H1 (cell line): ENCODE measurements around the gene ZCCHC12. TPM values are rescaled to one million over a fixed set of nuclear protein-coding genes. Genes with fewer than 3 reads are reported as not detected.

Source experiments
- CTCF ChIA-PET: fragments of 300-600 bp; sonication (Branson Sonifier 250); formaldehyde crosslinking; loops from one replicate; lab custom pipeline; 2021; ENCODE audit not compliant: partially characterized antibody; lab: Charles Lee
- POLR2A ChIA-PET: fragments of 300-600 bp; sonication (Branson Sonifier 250); formaldehyde crosslinking; loops from one replicate; lab custom pipeline; 2021; ENCODE audit warnings: inconsistent platforms; ENCODE audit not compliant: partially characterized antibody; lab: Charles Lee
- DNase-seq, 2 experiments: peaks; one replicate each; pipeline versions ENCODE4 v3.0.0 to v3.0.0-alpha.2; 2010 to 2022; ENCODE audit warnings: low spot score in 2 of 2, low read depth in 1 of 2, mixed read lengths in 1 of 2
- FAIRE-seq: peaks from 2 replicates; lab custom pipeline; 2011; peaks lifted over from hg19 to GRCh38; lab: Jason Lieb, UNC
- H2AFZ ChIP-seq: 2 replicates; pipeline ENCODE4 v1.8.1; 2012; ENCODE audit warnings: low read length, inconsistent platforms
- H2AK5ac ChIP-seq: 2 replicates; pipeline ENCODE4 v1.6.1; 2013; ENCODE audit warnings: low read depth, low read length
- H2BK120ac ChIP-seq: replicated peaks from 2 replicates; pipeline ENCODE3; 2013; ENCODE audit warnings: low read depth, low read length, inconsistent platforms
- H2BK12ac ChIP-seq: 2 replicates; pipeline ENCODE4 v1.6.1; 2013; ENCODE audit warnings: low read depth, low read length
- H2BK15ac ChIP-seq: 2 replicates; pipeline ENCODE4 v1.6.1; 2013; ENCODE audit warnings: low read length
- H2BK20ac ChIP-seq: 2 replicates; pipeline ENCODE4 v1.6.1; 2013; ENCODE audit warnings: low read length
- H2BK5ac ChIP-seq: 2 replicates; pipeline ENCODE4 v1.6.1; 2013; ENCODE audit warnings: low read depth, low read length
- H3K14ac ChIP-seq: 2 replicates; pipeline ENCODE4 v1.6.1; 2013; ENCODE audit warnings: inconsistent platforms; ENCODE audit not compliant: insufficient read length
- H3K18ac ChIP-seq: 2 replicates; pipeline ENCODE4 v1.6.1; 2013; ENCODE audit warnings: low read length; ENCODE audit errors: extremely low read depth
- H3K23ac ChIP-seq: 2 replicates; pipeline ENCODE4 v1.6.1; 2013; ENCODE audit warnings: inconsistent platforms; ENCODE audit not compliant: insufficient read length
- H3K23me2 ChIP-seq: 2 replicates; pipeline ENCODE4 v1.6.1; 2013; ENCODE audit warnings: low read depth, low read length
- H3K27ac ChIP-seq: 2 replicates; pipeline ENCODE4 v1.6.1; 2011; ENCODE audit warnings: low read depth, low read length, inconsistent platforms
- H3K27me3 ChIP-seq, 4 experiments: replicated peaks in 1 of 4; 1 replicate in 1 of 4; 2 replicates in 3 of 4; pipeline versions ENCODE4 v1.6.1 to v1.8.1; 2011 to 2013; ENCODE audit warnings: low read length in 3 of 4, mild to moderate bottlenecking in 3 of 4, inconsistent platforms in 2 of 4, mixed read lengths in 2 of 4, moderate library complexity in 1 of 4; ENCODE audit not compliant: control insufficient read depth in 3 of 4, insufficient read depth in 3 of 4; ENCODE audit errors: extremely low read depth in 1 of 4
- H3K36me3 ChIP-seq, 4 experiments: 2 replicates each; pipeline versions ENCODE4 v1.6.1 to v1.8.1; 2011 to 2013; ENCODE audit warnings: mild to moderate bottlenecking in 4 of 4, low read length in 3 of 4, moderate library complexity in 2 of 4, control low read depth in 1 of 4, inconsistent platforms in 1 of 4; ENCODE audit not compliant: insufficient read depth in 4 of 4, control insufficient read depth in 2 of 4
- H3K4ac ChIP-seq: replicated peaks from 2 replicates; pipeline ENCODE3; 2013; ENCODE audit warnings: low read length, low read depth, mixed read lengths, inconsistent platforms; ENCODE audit not compliant: insufficient read length
- H3K4me1 ChIP-seq, 4 experiments: replicated peaks in 1 of 4; 1 replicate in 1 of 4; 2 replicates in 3 of 4; pipeline versions ENCODE4 v1.6.1 to v1.8.1; 2011 to 2013; ENCODE audit warnings: low read length in 3 of 4, inconsistent platforms in 2 of 4, mixed read lengths in 1 of 4; ENCODE audit not compliant: insufficient read depth in 4 of 4, control insufficient read depth in 3 of 4
- H3K4me2 ChIP-seq, 2 experiments: 2 replicates each; pipeline versions ENCODE4 v1.6.1 to v1.8.1; 2011 to 2013; ENCODE audit warnings: low read depth in 2 of 2, low read length in 2 of 2, control low read depth in 1 of 2, inconsistent platforms in 1 of 2, mild to moderate bottlenecking in 1 of 2; ENCODE audit not compliant: insufficient read depth in 1 of 2
- H3K4me3 ChIP-seq, 4 experiments: fragments of 200-600, 300-600 bp in 1 of 4; sonication (generic), shearing (Covaris generic), sonication (Bioruptor Twin) in 1 of 4; 2 replicates each; pipeline versions ENCODE4 v1.5.1 to v1.8.1; 2011 to 2016; ENCODE audit warnings: low read length in 4 of 4, low read depth in 3 of 4, control low read depth in 2 of 4, inconsistent platforms in 2 of 4, mild to moderate bottlenecking in 2 of 4, mixed read lengths in 1 of 4, moderate library complexity in 1 of 4; ENCODE audit not compliant: insufficient read depth in 2 of 4; ENCODE audit errors: extremely low read depth in 1 of 4
- H3K56ac ChIP-seq: replicated peaks from 2 replicates; pipeline ENCODE3; 2013; ENCODE audit warnings: low read depth, mild to moderate bottlenecking, mixed read lengths, low read length, inconsistent platforms; ENCODE audit not compliant: insufficient read length
- H3K79me1 ChIP-seq: 2 replicates; pipeline ENCODE4 v1.6.1; 2013; ENCODE audit warnings: low read depth, low read length, control low read depth
- H3K79me2 ChIP-seq, 2 experiments: 2 replicates each; pipeline versions ENCODE4 v1.6.1 to v1.8.1; 2012 to 2013; ENCODE audit warnings: low read length in 2 of 2, mild to moderate bottlenecking in 2 of 2, inconsistent platforms in 1 of 2; ENCODE audit not compliant: insufficient read depth in 2 of 2, control insufficient read depth in 1 of 2
- H3K9ac ChIP-seq, 4 experiments: replicated peaks in 1 of 4; 1 replicate in 1 of 4; 2 replicates in 3 of 4; pipeline versions ENCODE4 v1.6.1 to v1.8.1; 2011 to 2013; ENCODE audit warnings: low read depth in 3 of 4, low read length in 3 of 4, control low read depth in 2 of 4, mild to moderate bottlenecking in 2 of 4, moderate library complexity in 2 of 4, inconsistent platforms in 1 of 4; ENCODE audit errors: extremely low read depth in 1 of 4
- H3K9me3 ChIP-seq, 2 experiments: 2 replicates each; pipeline versions ENCODE4 v1.6.1 to v1.8.1; 2012 to 2013; ENCODE audit warnings: mild to moderate bottlenecking in 2 of 2, moderate library complexity in 2 of 2, control low read depth in 1 of 2, inconsistent platforms in 1 of 2, low read depth in 1 of 2, low read length in 1 of 2, mixed read lengths in 1 of 2; ENCODE audit not compliant: insufficient read depth in 2 of 2
- H4K20me1 ChIP-seq, 2 experiments: replicated peaks in 1 of 2; 2 replicates each; pipeline versions ENCODE3 to v1.8.1; 2011 to 2013; ENCODE audit warnings: inconsistent platforms in 2 of 2, low read length in 2 of 2, mild to moderate bottlenecking in 1 of 2; ENCODE audit not compliant: insufficient read depth in 2 of 2, control insufficient read depth in 1 of 2
- H4K5ac ChIP-seq: 2 replicates; pipeline ENCODE4 v1.6.1; 2013; ENCODE audit warnings: low read length, low read depth, mixed read lengths, inconsistent platforms; ENCODE audit not compliant: insufficient read length
- H4K8ac ChIP-seq: 2 replicates; pipeline ENCODE4 v1.8.0; 2013; ENCODE audit warnings: mild to moderate bottlenecking, moderate library complexity, low read length, inconsistent platforms; ENCODE audit not compliant: insufficient read depth; ENCODE audit errors: extremely low read depth
- H4K91ac ChIP-seq: replicated peaks from 2 replicates; pipeline ENCODE3; 2013; ENCODE audit warnings: low read length, mixed read lengths, inconsistent platforms; ENCODE audit not compliant: insufficient read length
- BCL11A ChIP-seq, 2 experiments: IDR thresholded peaks; one replicate each; pipeline ENCODE4 v1.6.1; 2011; ENCODE audit warnings: low read depth in 2 of 2, low read length in 2 of 2, mild to moderate bottlenecking in 2 of 2
- SIN3A ChIP-seq, 2 experiments: IDR thresholded peaks in 1 of 2; conservative IDR thresholded peaks in 1 of 2; 2 replicates each; pipeline ENCODE4 v1.6.1; 2011 to 2012; ENCODE audit warnings: low read length in 2 of 2, improper control_type of control experiment in 1 of 2, low read depth in 1 of 2, mild to moderate bottlenecking in 1 of 2
- WGBS, 2 experiments: shearing (Covaris generic) in 1 of 2; methylation state at CpG; one replicate each; pipeline versions ENCODE4 v1.1.6 to v1.1.7; 2013 to 2015; ENCODE audit warnings: low lambda C conversion rate in 2 of 2, mixed read lengths in 2 of 2, inconsistent platforms in 1 of 2, low coverage in 1 of 2, missing lambda C conversion rate in 1 of 2; ENCODE audit not compliant: insufficient replicate concordance in 2 of 2, insufficient coverage in 1 of 2, insufficient read length in 1 of 2; ENCODE audit errors: extremely low coverage in 1 of 2, missing lambda C conversion rate in 1 of 2; 5-methylcytosine and 5-hydroxymethylcytosine counted together
- polyA plus RNA-seq, 7 experiments: library from polyadenylated mRNA; depleted of rRNA in 3 of 7; stranded (reverse) in 5 of 7; unstranded in 2 of 7; fragments of >200 nt in 5 of 7; fragments of 200-250 nt in 2 of 7; gene quantifications; 1 replicate in 5 of 7; 2 replicates in 1 of 7; 4 replicates in 1 of 7; pipeline versions ENCODE4 v1.2.1 to v1.2.3, GENCODE V29; 2011 to 2013; ENCODE audit warnings: missing spikeins in 2 of 7, mixed read lengths in 2 of 7
- total RNA-seq: library from RNA; stranded (reverse); fragmentation: NEBNext Ultra II Directional; extraction: Animal tissue kit (Norgen Biotek cat#: 25700); gene quantifications from 2 replicates; pipeline ENCODE4 v1.2.1, GENCODE V29; 2021

Gene ZCCHC12
- total and polyA plus RNA-seq, 2 of the 8 experiments (the other 6 are each of a cell fraction or from before 2014, with no cell fraction given), result 0.76 to 1.3 TPM

DNA sequence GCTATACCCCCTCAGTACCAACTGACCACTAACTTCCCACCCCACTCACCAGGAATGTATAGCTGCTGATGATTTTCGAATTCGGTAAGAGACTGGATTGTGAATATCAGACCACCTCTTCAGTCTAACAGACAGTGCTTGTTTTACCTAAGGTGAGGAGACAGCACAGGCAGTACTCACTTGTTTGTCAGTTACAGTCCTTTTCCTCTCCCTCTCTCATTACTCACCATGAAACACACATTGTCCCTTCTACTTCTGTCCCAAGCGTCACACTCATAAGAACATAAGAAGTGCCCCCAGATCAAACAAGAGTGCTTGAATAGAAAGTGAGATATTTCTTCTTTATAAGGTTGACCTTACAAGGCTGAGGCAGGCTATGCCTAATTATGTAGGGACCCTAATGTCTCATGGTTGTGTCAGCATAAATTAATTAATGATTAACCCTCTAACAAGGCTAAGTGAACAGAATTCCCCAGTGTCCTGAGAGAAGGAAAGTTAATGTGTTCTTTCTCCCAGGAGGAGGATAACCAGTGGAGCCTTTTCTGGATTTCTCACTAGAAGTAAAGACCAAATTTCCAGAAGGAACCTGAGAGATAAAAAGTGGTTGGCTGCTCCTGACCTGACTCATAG lies 32.2 kb downstream of the ZCCHC12 start:
- Histone ChIP-seq H3K9me3 (no peaks in the 10 kb centered on the region), H3K18ac (no peak overlapping the region), H2AFZ (no peak overlapping the region), H3K79me2 (no peaks in the 10 kb centered on the region), H3K4me1 (no peaks in the 10 kb centered on the region), H3K79me1 (no peaks in the 10 kb centered on the region), H2BK120ac (no peak overlapping the region), H3K56ac (no peak overlapping the region), H3K27ac (no peak overlapping the region), H3K4me2 (no peak overlapping the region), H2AK5ac (no peak overlapping the region), H3K27me3 (no peaks in the 10 kb centered on the region), H4K20me1 (no peaks in the 10 kb centered on the region), H3K9ac (no peak overlapping the region), H3K14ac (no peak overlapping the region), H4K91ac (no peak overlapping the region), H2BK20ac (no peak overlapping the region), H3K36me3 (no peaks in the 10 kb centered on the region), H2BK15ac (no peak overlapping the region), H3K23me2 (no peaks in the 10 kb centered on the region), H2BK5ac (no peak overlapping the region), H3K4me3 (no peak overlapping the region), H3K23ac (no peak overlapping the region), H3K4ac (no peak overlapping the region), H4K8ac (no peak overlapping the region), H2BK12ac (no peak overlapping the region), H4K5ac (no peak overlapping the region)
- DNase-seq (no peak), FAIRE-seq (no peak)
- WGBS, 2 experiments, result 88% methylated on average over 3 of the region's 3 CpGs; no CpG with 5 or more reads in 1 of the 2 experiments
- TF ChIP-seq SIN3A (conservative IDR thresholded peaks at IDR 0.05 in 1 of 2, IDR thresholded peaks at IDR 0.05 in 1 of 2; ENCODE audit: low read depth in 1 of 2, low read length in 2 of 2), result no peak
- TF ChIP-seq BCL11A (IDR thresholded peaks at IDR 0.05; ENCODE audit: low read depth in 2 of 2, low read length in 2 of 2), result no peak
- ChIA-PET CTCF (interaction anchor here (1.0 kb wide), 1 partner anchor 16 kb away, joined by 3 read pairs; no protein-coding TSS in a partner anchor), POLR2A (no interaction called here)
